Posterior cingulate gyrus (tissue), 11 donors: ENCODE results near the gene CAPN10.

Experiments
- DNase-seq, 10 donors: peaks; one replicate each; pipeline versions ENCODE4 v3.0.0 to v3.0.0-alpha.2; 2020 to 2021; ENCODE audit warnings: mixed read lengths in 3 of 10
- intact Hi-C: fragments of 100-400 bp; cut with DNase I; formaldehyde crosslinking; loops from one replicate; pipeline ENCODE4 v1.15.1; 2023

The CAPN10 gene

GRCh38 chr2:240631548-240632305 lies 45.2 kb downstream of the CAPN10 start:
- DNase-seq, result peak in 1 of 10 donors; percentile 77
- intact Hi-C loops, result no loop called here

- intact Hi-C loops, result no loop called here
- peak in 3 of 10 donors; percentile 4 to 35 (median 18) for DNase-seq
These were observed 45.8 kb downstream of the CAPN10 start for GRCh38 chr2:240632306-240632721.

GRCh38 chr2:240635121-240635997 lies 48.8 kb downstream of the CAPN10 start:
- peak in 5 of 10 donors; percentile 1 to 46 (median 18) for DNase-seq
- intact Hi-C loops, result no loop called here

- DNase-seq, result peak in 1 of 10 donors; percentile 1
These were observed 49.5 kb downstream of the CAPN10 start for GRCh38 chr2:240635998-240636547.

DNA sequence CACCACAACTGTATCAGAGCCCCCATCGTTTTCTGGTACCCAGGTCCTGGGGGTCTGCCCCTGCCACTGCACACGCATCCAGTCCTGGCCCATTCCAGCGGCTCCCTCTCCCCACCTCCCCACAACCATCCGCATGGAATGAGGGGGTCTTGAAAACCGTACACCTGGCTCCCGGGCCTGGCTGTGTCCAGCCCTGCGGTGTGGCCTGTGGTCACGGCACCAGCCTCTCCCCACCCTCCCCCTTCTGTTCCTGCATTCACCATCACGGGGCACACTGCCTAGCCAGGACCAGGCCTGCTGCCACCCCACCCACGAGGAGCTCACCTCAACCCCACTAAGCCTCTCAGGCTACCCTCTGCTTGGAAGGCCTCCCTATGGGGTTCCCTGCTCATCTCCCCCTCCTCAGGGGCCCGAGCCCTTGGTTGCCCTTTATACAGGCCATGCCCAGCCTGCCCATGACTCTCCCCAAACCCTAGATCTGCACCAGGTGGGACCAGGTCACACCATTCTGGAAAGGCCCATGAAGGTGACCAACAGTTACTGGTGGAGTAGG lies 50.1 kb downstream of the CAPN10 start:
- peak in 1 of 10 donors; percentile 4 for DNase-seq
- intact Hi-C loops, result no loop called here

More at GRCh38 chr2:240635998-240636547, 49.5 kb downstream of the CAPN10 start:
- intact Hi-C loops, result no loop called here

- DNase-seq, result peak in 1 of 10 donors; percentile 4
- intact Hi-C loops, result no loop called here
These were observed 50.8 kb downstream of the CAPN10 start for GRCh38 chr2:240637116-240637900.

- peak in 1 of 10 donors; percentile 1 for DNase-seq
- intact Hi-C loops, result no loop called here
These were observed 51.4 kb downstream of the CAPN10 start for GRCh38 chr2:240637901-240638345.

GRCh38 chr2:240638512-240639160 lies 52.1 kb downstream of the CAPN10 start:
- DNase-seq, result peak in 2 of 10 donors; percentile 5 to 65
- intact Hi-C loops, result no loop called here

DNA sequence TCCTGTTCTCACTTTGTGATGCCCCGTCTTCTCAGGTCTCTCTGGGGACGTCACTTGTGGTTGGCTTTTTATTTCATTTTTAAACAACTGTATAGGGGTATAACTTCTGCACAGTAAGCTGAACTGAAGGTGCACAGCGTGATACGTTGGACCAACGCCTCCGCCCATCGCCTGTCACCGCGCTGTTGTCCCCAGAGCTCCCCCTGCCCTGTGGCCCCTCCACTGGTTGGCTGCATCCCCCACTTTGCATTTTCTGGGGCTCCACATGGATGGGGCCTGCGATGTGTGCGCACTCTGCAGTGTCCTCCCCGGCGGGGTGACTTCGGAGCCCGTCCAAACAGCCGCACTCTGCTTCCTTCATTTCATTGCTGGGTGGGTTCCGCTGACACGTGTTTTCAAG lies 53.0 kb downstream of the CAPN10 start:
- DNase-seq, result no peak

GRCh38 chr2:240640939-240641338 lies 54.4 kb downstream of the CAPN10 start:
- DNase-seq, result no peak
- intact Hi-C loops, result no loop called here

More for the DNA sequence above, 53.0 kb downstream of the CAPN10 start:
- intact Hi-C loops, result no loop called here

DNA sequence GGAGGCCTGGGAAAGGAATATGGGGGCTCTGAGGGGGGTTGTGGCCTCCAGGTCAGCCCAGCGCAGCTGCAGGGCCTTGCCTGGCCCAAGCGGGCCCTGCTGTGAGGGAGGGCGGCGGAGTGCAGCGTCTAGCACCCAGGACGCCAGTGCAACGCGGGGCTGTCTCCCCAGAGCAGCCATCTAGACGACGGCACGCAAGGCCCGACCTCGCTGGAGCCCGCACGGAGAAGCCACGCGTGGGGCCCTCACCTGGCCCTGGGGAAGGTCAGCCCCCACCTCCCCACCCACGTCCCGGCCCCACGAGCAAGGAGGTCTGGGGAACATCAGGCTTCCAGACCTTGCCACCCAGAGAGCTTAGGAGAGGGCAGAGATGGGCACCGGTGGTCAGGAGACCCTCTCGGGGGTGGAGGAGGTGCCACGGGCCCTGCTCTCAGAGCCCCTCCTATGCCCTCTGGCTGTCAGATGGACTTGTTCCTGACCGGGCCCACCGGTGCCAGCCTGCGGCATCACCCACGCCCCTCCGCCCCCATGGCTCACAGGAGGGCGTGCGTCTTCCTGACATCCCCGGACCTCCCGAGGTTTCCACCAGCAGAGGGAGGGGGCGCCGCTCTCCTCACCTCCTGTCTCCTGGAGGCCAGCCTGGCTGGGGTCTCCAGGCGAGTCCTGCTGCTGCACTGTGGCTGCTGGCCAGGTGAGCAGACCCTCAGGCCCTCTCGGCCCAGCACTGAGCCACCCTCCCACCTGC lies 55.7 kb downstream of the CAPN10 start:
- peak in 4 of 10 donors; percentile 7 to 78 (median 50) for DNase-seq
- intact Hi-C loops, result no loop called here

GRCh38 chr2:240642806-240643092 lies 56.2 kb downstream of the CAPN10 start:
- peak in 2 of 10 donors; percentile 4 to 19 for DNase-seq
- intact Hi-C loops, result no loop called here

GRCh38 chr2:240643093-240643810 lies 56.7 kb downstream of the CAPN10 start:
- peak in 2 of 10 donors; percentile 18 to 57 for DNase-seq
- intact Hi-C loops, result no loop called here

GRCh38 chr2:240643811-240644150 lies 57.2 kb downstream of the CAPN10 start:
- no peak for DNase-seq
- intact Hi-C loops, result no loop called here

DNA sequence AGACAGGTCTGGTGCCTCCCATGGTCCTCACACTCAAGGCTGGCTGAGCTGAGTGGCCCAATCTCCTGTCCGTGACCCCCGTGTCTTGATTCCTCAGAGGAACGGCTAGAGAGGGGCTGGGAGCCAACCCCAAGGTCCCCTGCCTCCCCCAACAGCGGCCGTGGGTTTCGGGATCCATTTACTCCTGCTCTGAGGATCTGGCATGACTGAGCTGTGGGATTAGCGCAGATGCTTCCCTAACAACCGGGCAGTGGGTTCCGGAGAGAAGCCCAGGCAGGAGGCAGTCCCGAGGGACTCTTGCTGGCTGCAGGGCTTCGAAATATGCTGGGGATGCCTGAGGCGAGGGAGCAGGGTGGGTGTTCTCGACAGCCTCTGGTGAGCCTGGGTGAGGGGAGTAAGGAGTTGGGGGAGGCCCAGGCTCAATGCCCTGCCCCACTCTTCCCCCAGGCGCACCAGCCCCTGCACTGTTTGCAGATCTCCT lies 57.7 kb downstream of the CAPN10 start:
- DNase-seq, result peak in 1 of 10 donors; percentile 6
- intact Hi-C loops, result no loop called here

GRCh38 chr2:240644859-240645301 lies 58.3 kb downstream of the CAPN10 start:
- DNase-seq, result peak in 2 of 10 donors; percentile 5 to 69
- intact Hi-C loops, result no loop called here

DNA sequence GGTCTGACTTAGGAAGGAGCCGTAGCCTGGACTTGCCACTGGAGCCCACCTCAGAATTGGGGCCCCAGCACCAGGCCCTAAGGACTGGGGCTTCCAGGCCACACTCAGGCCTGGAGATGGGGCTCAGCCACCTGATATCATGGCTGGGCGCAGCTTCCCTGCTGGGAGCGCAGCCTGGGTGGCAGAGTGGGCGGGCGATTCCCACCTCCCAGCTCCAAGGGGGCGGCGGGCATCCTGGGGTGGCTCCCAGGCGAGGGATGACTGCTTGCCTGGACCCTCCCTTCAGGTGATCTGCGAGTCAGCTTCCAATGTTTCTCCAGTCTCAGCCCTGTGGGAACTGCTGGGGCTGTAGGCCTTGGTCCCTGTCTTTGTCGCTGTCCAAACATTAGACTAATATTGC lies 58.8 kb downstream of the CAPN10 start:
- intact Hi-C loops, result no loop called here
- peak in 1 of 10 donors; percentile 57 for DNase-seq

GRCh38 chr2:240645801-240646175 lies 59.3 kb downstream of the CAPN10 start:
- intact Hi-C loops, result no loop called here
- DNase-seq, result peak in 1 of 10 donors; percentile 48
